Measurements from ENCODE around the gene PTPRN2.
"Not testable (repeated sequence)": the region's sequence is repeated elsewhere in the genome, so short reads cannot be mapped to it uniquely, and the experiment has no call there.

PTPRN2 gene

GRCh38 chr7:157984423-157985163 is 603.0 kb downstream of the PTPRN2 start:
- peak in 1 of 2 experiments; percentile 53 for DNase-seq (ENCODE audit: low read depth in 1 of 2, low spot score in 1 of 2)
- TF ChIP-seq JUND (IDR thresholded peaks at IDR 0.05; ENCODE audit: low read depth), result no peak
- in situ Hi-C loops (cut with HindIII; ENCODE audit: low pct_unique_long_range_greater_than_20kb, low sequenced_read_pairs), result no loop called here

GRCh38 chr7:157983502-157984422 is 603.9 kb downstream of the PTPRN2 start:
- no peak for TF ChIP-seq JUND (IDR thresholded peaks at IDR 0.05; ENCODE audit: low read depth)
- in situ Hi-C loops (cut with HindIII; ENCODE audit: low pct_unique_long_range_greater_than_20kb, low sequenced_read_pairs), result no loop called here
- DNase-seq (ENCODE audit: low read depth in 1 of 2, low spot score in 1 of 2), result peak in 1 of 2 experiments; percentile 7

- DNase-seq (ENCODE audit: low read depth in 1 of 2, low spot score in 1 of 2), result no peak
- in situ Hi-C loops (cut with HindIII; ENCODE audit: low pct_unique_long_range_greater_than_20kb, low sequenced_read_pairs), result no loop called here
Observed at GRCh38 chr7:157981778-157982177, 605.8 kb downstream of the PTPRN2 start.

GRCh38 chr7:157980774-157981173 is 606.8 kb downstream of the PTPRN2 start:
- no peak for TF ChIP-seq JUND (IDR thresholded peaks at IDR 0.05; ENCODE audit: low read depth)
- DNase-seq (ENCODE audit: low read depth in 1 of 2, low spot score in 1 of 2), result no peak
- in situ Hi-C loops (cut with HindIII; ENCODE audit: low pct_unique_long_range_greater_than_20kb, low sequenced_read_pairs), result no loop called here

More at GRCh38 chr7:157981778-157982177, 605.8 kb downstream of the PTPRN2 start:
- no peak for TF ChIP-seq JUND (IDR thresholded peaks at IDR 0.05; ENCODE audit: low read depth)

GRCh38 chr7:157980341-157980731 is 607.3 kb downstream of the PTPRN2 start:
- DNase-seq (ENCODE audit: low read depth in 1 of 2, low spot score in 1 of 2); in situ Hi-C loops (cut with HindIII; ENCODE audit: low pct_unique_long_range_greater_than_20kb, low sequenced_read_pairs): not testable (repeated sequence)

GRCh38 chr7:157979636-157980340 is 607.8 kb downstream of the PTPRN2 start:
- in situ Hi-C loops (cut with HindIII; ENCODE audit: low pct_unique_long_range_greater_than_20kb, low sequenced_read_pairs), result no loop called here
- no peak for DNase-seq (ENCODE audit: low read depth in 1 of 2, low spot score in 1 of 2)
- no peak for TF ChIP-seq JUND (IDR thresholded peaks at IDR 0.05; ENCODE audit: low read depth)

GRCh38 chr7:157978766-157979165 is 608.9 kb downstream of the PTPRN2 start:
- DNase-seq (ENCODE audit: low read depth in 1 of 2, low spot score in 1 of 2), result no peak
- no peak for TF ChIP-seq JUND (IDR thresholded peaks at IDR 0.05; ENCODE audit: low read depth)
- in situ Hi-C loops (cut with HindIII; ENCODE audit: low pct_unique_long_range_greater_than_20kb, low sequenced_read_pairs), result no loop called here

- TF ChIP-seq JUND (IDR thresholded peaks at IDR 0.05; ENCODE audit: low read depth), result no peak
- DNase-seq (ENCODE audit: low read depth in 1 of 2, low spot score in 1 of 2), result no peak
- in situ Hi-C loops (cut with HindIII; ENCODE audit: low pct_unique_long_range_greater_than_20kb, low sequenced_read_pairs), result no loop called here
Observed at GRCh38 chr7:157977717-157978496, 609.7 kb downstream of the PTPRN2 start.

- in situ Hi-C loops (cut with HindIII; ENCODE audit: low pct_unique_long_range_greater_than_20kb, low sequenced_read_pairs), result no loop called here
- DNase-seq (ENCODE audit: low read depth in 1 of 2, low spot score in 1 of 2), result no peak
- TF ChIP-seq JUND (IDR thresholded peaks at IDR 0.05; ENCODE audit: low read depth), result no peak
Observed at GRCh38 chr7:157977306-157977705, 610.3 kb downstream of the PTPRN2 start.

GRCh38 chr7:157976406-157976805 is 611.2 kb downstream of the PTPRN2 start:
- no peak for DNase-seq (ENCODE audit: low read depth in 1 of 2, low spot score in 1 of 2)
- TF ChIP-seq JUND (IDR thresholded peaks at IDR 0.05; ENCODE audit: low read depth), result no peak
- in situ Hi-C loops (cut with HindIII; ENCODE audit: low pct_unique_long_range_greater_than_20kb, low sequenced_read_pairs), result no loop called here

GRCh38 chr7:157975401-157976372 is 611.9 kb downstream of the PTPRN2 start:
- DNase-seq (ENCODE audit: low read depth in 1 of 2, low spot score in 1 of 2), result no peak
- TF ChIP-seq JUND (IDR thresholded peaks at IDR 0.05; ENCODE audit: low read depth), result no peak
- in situ Hi-C loops (cut with HindIII; ENCODE audit: low pct_unique_long_range_greater_than_20kb, low sequenced_read_pairs), result no loop called here

Measured in T47D (cell line).